Measurements from ENCODE around the gene MGMT. TPM values are rescaled to one million over a fixed set of nuclear protein-coding genes. Genes with fewer than 3 reads are reported as not detected.

MGMT gene
- total RNA-seq, 3 donors from 2014 or later: 15.4 to 17.5 (median 16.3) TPM

DNA sequence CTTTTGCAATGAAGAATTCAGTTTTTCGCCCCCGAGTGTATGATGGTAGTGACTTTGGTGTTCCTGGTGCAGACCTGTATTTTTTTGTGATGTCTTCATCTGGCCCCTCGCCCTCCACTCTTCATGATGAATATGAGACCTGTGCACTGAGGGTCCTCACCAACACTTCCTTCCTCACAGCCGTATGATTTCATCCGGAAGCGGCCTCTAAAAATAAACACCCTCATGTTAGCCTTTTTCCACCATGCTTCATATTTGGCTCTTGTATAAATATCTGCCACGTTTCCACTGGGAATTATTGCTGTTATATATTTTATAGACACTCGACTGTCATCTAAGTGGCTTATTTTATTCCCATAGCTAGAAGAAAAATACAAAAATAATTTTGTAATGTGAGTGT is 160.4 kb downstream of the MGMT start:
- Histone ChIP-seq H3K4me1 (ENCODE audit: low read depth) (no peaks in the 10 kb centered on the region), H3K36me3 (ENCODE audit: low read depth) (no peaks in the 10 kb centered on the region), H3K4me3 (no peak overlapping the region), H3K9me3 (no peaks in the 10 kb centered on the region)
- TF ChIP-seq, protein P1, sequence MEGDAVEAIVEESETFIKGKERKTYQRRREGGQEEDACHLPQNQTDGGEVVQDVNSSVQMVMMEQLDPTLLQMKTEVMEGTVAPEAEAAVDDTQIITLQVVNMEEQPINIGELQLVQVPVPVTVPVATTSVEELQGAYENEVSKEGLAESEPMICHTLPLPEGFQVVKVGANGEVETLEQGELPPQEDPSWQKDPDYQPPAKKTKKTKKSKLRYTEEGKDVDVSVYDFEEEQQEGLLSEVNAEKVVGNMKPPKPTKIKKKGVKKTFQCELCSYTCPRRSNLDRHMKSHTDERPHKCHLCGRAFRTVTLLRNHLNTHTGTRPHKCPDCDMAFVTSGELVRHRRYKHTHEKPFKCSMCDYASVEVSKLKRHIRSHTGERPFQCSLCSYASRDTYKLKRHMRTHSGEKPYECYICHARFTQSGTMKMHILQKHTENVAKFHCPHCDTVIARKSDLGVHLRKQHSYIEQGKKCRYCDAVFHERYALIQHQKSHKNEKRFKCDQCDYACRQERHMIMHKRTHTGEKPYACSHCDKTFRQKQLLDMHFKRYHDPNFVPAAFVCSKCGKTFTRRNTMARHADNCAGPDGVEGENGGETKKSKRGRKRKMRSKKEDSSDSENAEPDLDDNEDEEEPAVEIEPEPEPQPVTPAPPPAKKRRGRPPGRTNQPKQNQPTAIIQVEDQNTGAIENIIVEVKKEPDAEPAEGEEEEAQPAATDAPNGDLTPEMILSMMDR (IDR thresholded peaks at IDR 0.05): no peak
- ATAC-seq: no peak
- no peak for DNase-seq
- intact Hi-C loops (cut with DNase I, micrococcal nuclease): no loop called here

- no peak for ATAC-seq
- TF ChIP-seq, protein P1 (IDR thresholded peaks at IDR 0.05): no peak
- Histone ChIP-seq H3K36me3 (ENCODE audit: low read depth) (no peaks in the 10 kb centered on the region), H3K9me3 (peaks cover under 1% of the 10 kb centered on the region), H3K4me3 (no peak overlapping the region), H3K4me1 (ENCODE audit: low read depth) (no peaks in the 10 kb centered on the region)
- intact Hi-C loops (cut with DNase I, micrococcal nuclease): no loop called here
- no peak for DNase-seq
These were observed 161.8 kb downstream of the MGMT start for GRCh38 chr10:129628823-129629222.

DNA sequence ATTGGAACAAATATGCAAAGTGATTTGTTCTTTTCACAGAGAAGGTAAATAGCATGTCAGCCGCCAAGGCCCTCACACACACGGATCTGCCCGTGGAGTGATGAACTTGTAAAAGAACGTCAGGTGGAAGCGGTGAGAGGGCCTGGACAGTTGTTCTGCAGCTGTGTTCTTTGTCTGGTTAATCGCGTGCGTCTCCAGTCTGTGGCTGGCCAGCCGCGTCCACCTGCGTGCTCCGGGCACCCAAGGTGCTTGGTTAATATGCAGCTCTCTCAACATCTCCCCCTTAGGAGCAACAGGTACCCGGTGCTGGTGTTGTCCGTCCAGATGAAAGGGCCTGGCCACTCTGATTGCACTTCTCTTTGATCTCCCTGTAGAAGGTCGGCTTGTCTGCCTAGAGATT is 162.9 kb downstream of the MGMT start:
- ATAC-seq (no peak), DNase-seq (no peak)
- intact Hi-C loops (cut with DNase I, micrococcal nuclease): no loop called here
- Histone ChIP-seq H3K9me3 (peaks cover 5% of the 10 kb centered on the region), H3K4me1 (ENCODE audit: low read depth) (no peaks in the 10 kb centered on the region), H3K4me3 (no peak overlapping the region), H3K36me3 (ENCODE audit: low read depth) (no peaks in the 10 kb centered on the region)
- TF ChIP-seq, protein P1 (IDR thresholded peaks at IDR 0.05): no peak

DNA sequence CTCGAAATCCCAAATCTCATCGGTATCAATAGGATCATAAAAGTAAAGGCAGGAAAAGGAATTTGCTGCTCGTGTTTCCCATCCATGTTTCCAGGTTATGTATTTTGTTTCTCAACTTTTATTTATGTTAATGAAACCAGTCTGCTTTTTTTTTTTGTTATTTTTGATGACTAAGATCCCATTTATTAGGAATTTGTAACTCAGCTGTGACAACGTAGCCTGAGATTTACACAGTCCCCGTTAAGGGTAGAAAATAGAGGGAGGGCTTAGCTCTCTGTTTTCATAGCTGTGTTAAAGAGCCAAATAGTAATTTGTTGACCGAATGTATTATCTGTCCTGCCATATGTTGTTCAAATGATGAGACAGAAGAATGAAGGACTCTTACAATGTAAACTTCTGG is 164.0 kb downstream of the MGMT start:
- Histone ChIP-seq H3K9me3 (peaks cover 5% of the 10 kb centered on the region), H3K36me3 (ENCODE audit: low read depth) (no peaks in the 10 kb centered on the region), H3K4me3 (no peak overlapping the region), H3K4me1 (ENCODE audit: low read depth) (no peaks in the 10 kb centered on the region)
- TF ChIP-seq, protein P1 (IDR thresholded peaks at IDR 0.05): no peak
- no peak for DNase-seq
- intact Hi-C loops (cut with DNase I, micrococcal nuclease): no loop called here
- ATAC-seq: no peak

- Histone ChIP-seq H3K36me3 (ENCODE audit: low read depth) (no peaks in the 10 kb centered on the region), H3K4me1 (ENCODE audit: low read depth) (no peaks in the 10 kb centered on the region), H3K9me3 (peaks cover 5% of the 10 kb centered on the region), H3K4me3 (no peak overlapping the region)
- DNase-seq (no peak), ATAC-seq (no peak)
- TF ChIP-seq, protein P1 (IDR thresholded peaks at IDR 0.05): no peak
- intact Hi-C loops (cut with DNase I, micrococcal nuclease): no loop called here
These were observed 165.0 kb downstream of the MGMT start for GRCh38 chr10:129631870-129632623.

Data from mucosa of descending colon (tissue), 3 donors.